GM13977 (cell line): Measurements from ENCODE around the gene CCDC88C.

ENCODE experiments used
- DNase-seq: peaks from one replicate; pipeline ENCODE4 v3.0.0; 2012; ENCODE audit warnings: low spot score
- in situ Hi-C: fragments of 300-500 bp; cut with MboI; formaldehyde crosslinking; loops from one replicate; pipeline ENCODE4 v1.12.0; 2022; ENCODE audit warnings: low sequenced_read_pairs, low pct_unique_long_range_greater_than_20kb, mixed read lengths, inconsistent platforms; ENCODE audit not compliant: unreplicated experiment
- TF ChIP-seq, protein P1 (sequence below): IDR thresholded peaks from 2 replicates; pipeline ENCODE4 v1.5.1; 2012; ENCODE audit warnings: mild to moderate bottlenecking, control low read depth; ENCODE audit not compliant: insufficient read depth; ENCODE audit errors: extremely low read depth, missing control alignments

Gene CCDC88C

GRCh38 chr14:91307046-91307445 is 110.6 kb downstream of the CCDC88C start:
- DNase-seq: no peak
- TF ChIP-seq, protein P1, sequence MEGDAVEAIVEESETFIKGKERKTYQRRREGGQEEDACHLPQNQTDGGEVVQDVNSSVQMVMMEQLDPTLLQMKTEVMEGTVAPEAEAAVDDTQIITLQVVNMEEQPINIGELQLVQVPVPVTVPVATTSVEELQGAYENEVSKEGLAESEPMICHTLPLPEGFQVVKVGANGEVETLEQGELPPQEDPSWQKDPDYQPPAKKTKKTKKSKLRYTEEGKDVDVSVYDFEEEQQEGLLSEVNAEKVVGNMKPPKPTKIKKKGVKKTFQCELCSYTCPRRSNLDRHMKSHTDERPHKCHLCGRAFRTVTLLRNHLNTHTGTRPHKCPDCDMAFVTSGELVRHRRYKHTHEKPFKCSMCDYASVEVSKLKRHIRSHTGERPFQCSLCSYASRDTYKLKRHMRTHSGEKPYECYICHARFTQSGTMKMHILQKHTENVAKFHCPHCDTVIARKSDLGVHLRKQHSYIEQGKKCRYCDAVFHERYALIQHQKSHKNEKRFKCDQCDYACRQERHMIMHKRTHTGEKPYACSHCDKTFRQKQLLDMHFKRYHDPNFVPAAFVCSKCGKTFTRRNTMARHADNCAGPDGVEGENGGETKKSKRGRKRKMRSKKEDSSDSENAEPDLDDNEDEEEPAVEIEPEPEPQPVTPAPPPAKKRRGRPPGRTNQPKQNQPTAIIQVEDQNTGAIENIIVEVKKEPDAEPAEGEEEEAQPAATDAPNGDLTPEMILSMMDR: no peak
- in situ Hi-C loops: no loop called here

GRCh38 chr14:91306547-91306946 is 111.1 kb downstream of the CCDC88C start:
- TF ChIP-seq, protein P1: no peak
- no peak for DNase-seq
- in situ Hi-C loops: no loop called here

DNA sequence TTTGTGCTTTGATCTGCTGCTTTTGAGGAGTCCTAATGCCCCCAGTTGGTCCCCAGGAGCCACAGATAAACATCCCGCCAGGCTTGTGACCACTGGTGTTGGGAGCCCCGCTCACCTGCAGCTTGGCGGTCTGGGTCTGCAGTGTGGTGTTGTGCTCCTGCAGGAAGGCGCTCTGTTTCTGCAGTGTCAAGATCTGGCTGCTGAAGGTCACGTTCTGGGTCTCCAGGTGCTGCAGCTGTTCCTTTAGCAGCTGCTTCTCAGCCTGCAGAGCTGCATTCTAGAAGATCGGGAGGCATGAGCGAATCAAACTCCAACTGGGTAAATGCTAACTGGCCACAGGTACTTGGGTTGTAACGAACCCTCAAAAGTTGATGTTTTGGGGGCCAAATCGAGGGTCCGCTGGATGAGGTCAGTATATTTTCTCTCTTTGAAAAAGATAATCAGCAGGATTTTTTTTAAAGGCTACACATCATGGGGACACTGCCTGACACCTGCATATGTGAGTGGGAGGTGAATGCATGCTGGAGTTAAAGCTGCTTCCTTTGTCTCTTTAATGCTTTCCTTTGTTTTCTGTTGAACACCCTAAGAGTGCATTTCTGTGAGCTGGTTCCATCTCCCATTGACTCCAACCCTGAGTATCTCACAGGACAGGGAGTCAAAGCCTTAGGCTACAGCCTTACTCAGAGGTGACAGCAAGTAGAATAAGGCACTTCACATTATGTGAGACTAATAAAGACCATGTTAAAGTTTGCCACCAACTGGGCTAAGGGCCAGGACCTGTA is 111.8 kb downstream of the CCDC88C start:
- in situ Hi-C loops: no loop called here
- no peak for DNase-seq
- TF ChIP-seq, protein P1: no peak

DNA sequence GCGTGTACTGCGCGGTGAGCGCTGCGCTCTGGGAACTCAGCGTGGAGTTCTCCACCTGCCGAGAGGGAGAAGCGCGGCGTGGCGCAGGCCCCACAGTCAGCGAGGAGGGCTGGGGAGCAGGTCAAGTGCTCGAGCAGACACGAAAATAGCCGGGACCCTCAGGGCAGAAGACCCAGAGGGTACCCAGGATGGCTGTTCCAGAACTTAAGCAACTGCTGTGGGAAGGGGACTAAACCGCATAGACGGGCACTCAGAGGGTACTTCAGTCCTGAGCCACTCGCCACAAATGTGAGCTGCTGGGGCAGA is 113.7 kb downstream of the CCDC88C start:
- in situ Hi-C loops: no loop called here
- TF ChIP-seq, protein P1: no peak
- DNase-seq: no peak

- TF ChIP-seq, protein P1: no peak
- DNase-seq: peak; percentile 91
- in situ Hi-C loops: no loop called here
Observed at GRCh38 chr14:91303091-91303923, 114.3 kb downstream of the CCDC88C start.

GRCh38 chr14:91302391-91302790 is 115.2 kb downstream of the CCDC88C start:
- TF ChIP-seq, protein P1: no peak
- in situ Hi-C loops: no loop called here

More at GRCh38 chr14:91302391-91302790, 115.2 kb downstream of the CCDC88C start:
- DNase-seq: peak; percentile 78
